ENCODE results near the gene TDRD12. TPM values are rescaled to one million over a fixed set of nuclear protein-coding genes. Genes with fewer than 3 reads are reported as not detected.

Gene TDRD12
- polyA plus RNA-seq, 1 experiment = 0.07 TPM

DNA sequence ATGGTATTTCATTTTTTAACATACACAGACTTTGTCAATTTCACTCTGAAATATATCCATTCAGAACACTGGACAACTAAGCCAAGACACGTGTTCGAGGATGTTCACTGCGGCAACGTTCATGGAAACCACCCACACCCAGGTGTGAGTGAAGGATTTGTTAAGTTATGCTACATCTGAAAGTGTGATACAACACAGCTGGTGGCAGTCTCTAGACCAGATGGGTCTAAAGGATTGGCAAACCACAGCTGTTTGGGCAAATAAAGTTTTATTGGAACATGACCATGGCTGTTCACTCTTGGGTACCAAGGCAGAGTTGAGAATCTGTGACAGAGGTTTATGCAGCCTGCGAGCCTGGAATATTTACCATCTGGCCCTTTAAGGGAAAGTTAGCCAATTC is 138.0 kb downstream of the TDRD12 start:
- H3K4me3 ChIP-seq (ENCODE audit: low read depth, low read length) = no peak overlapping the region
- no peak for DNase-seq (ENCODE audit: low read depth, low spot score)
- H3K27me3 ChIP-seq (ENCODE audit: control insufficient read depth, insufficient read depth, low read length) = no peaks in the 10 kb centered on the region
- H3K9me3 ChIP-seq (ENCODE audit: control insufficient read depth, insufficient read depth, low read length) = no peaks in the 10 kb centered on the region
- POLR2A ChIA-PET = no interaction called here
- no peak overlapping the region for H3K27ac ChIP-seq (ENCODE audit: low read depth, low read length)
- no peak for TF ChIP-seq CTCF (IDR thresholded peaks at IDR 0.05; ENCODE audit: low read depth, low read length)
- CTCF ChIA-PET = no interaction called here

DNA sequence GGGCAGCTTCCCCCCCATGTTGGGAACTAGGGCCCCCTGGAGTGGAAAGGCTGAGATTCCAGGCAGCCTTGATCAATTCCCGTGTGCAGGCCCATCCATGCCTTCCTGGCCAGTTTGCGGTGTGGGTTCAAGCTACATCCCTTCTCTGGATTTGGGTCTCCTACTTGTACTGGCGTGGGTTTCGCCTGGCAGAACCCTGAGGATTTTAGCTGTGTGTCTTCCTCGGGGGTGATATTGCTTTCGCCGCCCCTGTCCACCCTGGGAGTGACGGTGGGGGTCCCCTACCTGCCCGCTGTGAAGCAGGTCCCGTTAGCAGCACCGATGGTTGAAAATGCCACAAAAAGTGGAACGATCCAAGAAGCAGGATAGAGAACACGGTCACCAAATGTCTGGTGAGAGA is 138.6 kb downstream of the TDRD12 start:
- no peaks in the 10 kb centered on the region for H3K9me3 ChIP-seq (ENCODE audit: control insufficient read depth, insufficient read depth, low read length)
- no peaks in the 10 kb centered on the region for H3K27me3 ChIP-seq (ENCODE audit: control insufficient read depth, insufficient read depth, low read length)
- CTCF ChIA-PET = no interaction called here
- TF ChIP-seq CTCF (IDR thresholded peaks at IDR 0.05; ENCODE audit: low read depth, low read length) = no peak
- DNase-seq (ENCODE audit: low read depth, low spot score) = no peak
- no peak overlapping the region for H3K4me3 ChIP-seq (ENCODE audit: low read depth, low read length)
- no peak overlapping the region for H3K27ac ChIP-seq (ENCODE audit: low read depth, low read length)
- POLR2A ChIA-PET = no interaction called here

DNA sequence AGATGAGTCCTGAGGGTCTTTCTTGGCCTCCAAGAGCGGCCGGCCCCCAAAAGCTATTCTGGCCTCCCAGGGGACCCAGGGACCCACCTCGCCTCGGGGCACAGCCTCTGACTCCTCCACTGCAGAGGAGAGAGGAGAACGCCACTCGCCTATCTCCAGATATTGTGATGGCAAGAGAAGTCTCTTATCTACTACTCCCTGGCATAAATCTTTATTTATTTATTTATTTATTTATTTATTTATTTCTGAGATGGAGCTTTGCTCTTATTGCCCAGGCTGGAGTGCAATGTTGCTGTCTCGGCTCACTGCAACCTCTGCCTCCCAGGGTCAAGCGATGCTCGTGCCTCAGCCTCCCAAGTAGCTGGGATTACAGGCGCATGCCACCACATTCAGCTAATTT is 139.0 kb downstream of the TDRD12 start:
- no peak for DNase-seq (ENCODE audit: low read depth, low spot score)
- ChIA-PET CTCF (no interaction called here), POLR2A (no interaction called here)
- H3K9me3 ChIP-seq (ENCODE audit: control insufficient read depth, insufficient read depth, low read length) = no peaks in the 10 kb centered on the region
- H3K4me3 ChIP-seq (ENCODE audit: low read depth, low read length) = no peak overlapping the region
- no peaks in the 10 kb centered on the region for H3K27me3 ChIP-seq (ENCODE audit: control insufficient read depth, insufficient read depth, low read length)
- no peak overlapping the region for H3K27ac ChIP-seq (ENCODE audit: low read depth, low read length)
- TF ChIP-seq CTCF (IDR thresholded peaks at IDR 0.05; ENCODE audit: low read depth, low read length) = no peak

- TF ChIP-seq CTCF (IDR thresholded peaks at IDR 0.05; ENCODE audit: low read depth, low read length) = no peak
- H3K9me3 ChIP-seq (ENCODE audit: control insufficient read depth, insufficient read depth, low read length) = no peaks in the 10 kb centered on the region; the same call in 1 of the 2 replicates
- no peak overlapping the region for H3K4me3 ChIP-seq (ENCODE audit: low read depth, low read length)
- H3K27ac ChIP-seq (ENCODE audit: low read depth, low read length) = no peak overlapping the region
- DNase-seq (ENCODE audit: low read depth, low spot score) = no peak
- POLR2A ChIA-PET = no interaction called here
- H3K27me3 ChIP-seq (ENCODE audit: control insufficient read depth, insufficient read depth, low read length) = no peaks in the 10 kb centered on the region
- CTCF ChIA-PET = no interaction called here
Measured at GRCh38 chr19:32859591-32859990, 140.0 kb downstream of the TDRD12 start.

- CTCF ChIA-PET = no interaction called here
- Histone ChIP-seq H3K27me3 (ENCODE audit: control insufficient read depth, insufficient read depth, low read length) (no peaks in the 10 kb centered on the region), H3K4me3 (ENCODE audit: low read depth, low read length) (no peak overlapping the region), H3K27ac (ENCODE audit: low read depth, low read length) (no peak overlapping the region), H3K9me3 (ENCODE audit: control insufficient read depth, insufficient read depth, low read length) (no peaks in the 10 kb centered on the region; the same call in 1 of the 2 replicates)
- DNase-seq (ENCODE audit: low read depth, low spot score) = no peak
- no peak for TF ChIP-seq CTCF (IDR thresholded peaks at IDR 0.05; ENCODE audit: low read depth, low read length)
- POLR2A ChIA-PET = no interaction called here
Measured at GRCh38 chr19:32861596-32861995, 142.0 kb downstream of the TDRD12 start.
